ENCODE measurements around the gene ZXDC. TPM values are rescaled to one million over a fixed set of nuclear protein-coding genes. Genes with fewer than 3 reads are reported as not detected.

ZXDC gene
- total RNA-seq, 1 experiment from 2014 or later: 9.6 TPM

DNA sequence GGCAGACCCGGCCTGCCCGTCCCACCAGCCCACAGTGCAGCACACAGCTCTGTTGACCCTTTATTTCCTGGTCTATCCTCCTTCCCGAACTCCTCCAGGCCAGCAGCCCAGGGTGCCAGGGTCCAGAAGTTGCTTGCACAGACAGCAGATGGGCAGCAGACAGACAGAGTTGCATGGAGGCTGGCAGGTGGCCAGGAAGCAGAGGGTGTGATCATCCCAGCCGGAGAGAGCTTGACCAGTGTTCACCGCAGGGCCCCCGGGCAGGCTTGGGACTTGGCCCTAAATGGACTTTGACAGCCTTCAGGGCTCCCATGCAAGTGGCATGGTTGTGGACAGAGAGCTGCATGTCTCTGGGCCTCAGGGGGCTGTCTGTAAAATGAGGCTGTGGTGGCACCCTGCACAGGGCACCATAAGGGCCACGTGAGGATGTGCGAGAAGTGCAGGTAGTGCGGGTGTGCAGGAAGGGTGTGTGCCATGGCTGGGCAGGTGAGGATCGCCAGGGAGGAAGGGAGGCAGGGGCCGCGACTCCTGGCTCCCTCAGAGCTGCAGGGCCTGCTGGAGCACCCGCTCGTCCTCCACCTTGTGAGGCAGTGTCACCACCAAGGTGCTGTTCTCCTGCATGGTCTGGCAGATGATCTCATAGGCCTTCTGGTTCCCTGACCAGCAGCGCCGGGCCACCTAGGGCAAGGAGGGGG, 6.3 kb upstream of the ZXDC start:
- in situ Hi-C loops (cut with HindIII; ENCODE audit: low pct_unique_long_range_greater_than_20kb, low sequenced_read_pairs): no loop called here
- no peak for DNase-seq (ENCODE audit: low read depth)

- in situ Hi-C loops (cut with HindIII; ENCODE audit: low pct_unique_long_range_greater_than_20kb, low sequenced_read_pairs): no loop called here
- DNase-seq (ENCODE audit: low read depth): no peak
These were observed 5.2 kb upstream of the ZXDC start for GRCh38 chr3:126480861-126481260.

DNA sequence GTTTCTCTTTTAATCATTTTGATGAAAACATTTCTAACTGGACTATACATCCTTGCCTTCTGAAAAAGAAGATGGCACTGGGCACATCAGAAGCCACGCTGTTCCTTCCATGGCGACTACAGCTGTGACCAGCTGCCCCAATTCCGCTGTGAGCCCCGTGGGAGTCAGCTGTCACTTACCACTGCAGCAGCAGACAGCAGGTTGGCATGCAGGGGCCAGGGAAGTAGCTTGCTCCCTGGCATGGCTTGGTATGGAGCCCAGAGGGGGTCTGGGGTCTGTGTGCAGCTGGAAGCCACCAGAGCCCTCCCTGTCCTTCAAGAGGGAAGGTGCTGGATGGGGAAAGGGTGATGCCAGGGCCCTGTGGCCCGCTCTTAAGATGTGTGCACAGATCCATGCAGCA, 4.5 kb upstream of the ZXDC start:
- DNase-seq (ENCODE audit: low read depth): no peak
- in situ Hi-C loops (cut with HindIII; ENCODE audit: low pct_unique_long_range_greater_than_20kb, low sequenced_read_pairs): no loop called here

GRCh38 chr3:126479642-126480041, 4.0 kb upstream of the ZXDC start:
- in situ Hi-C loops (cut with HindIII; ENCODE audit: low pct_unique_long_range_greater_than_20kb, low sequenced_read_pairs): no loop called here
- DNase-seq (ENCODE audit: low read depth): no peak

DNA sequence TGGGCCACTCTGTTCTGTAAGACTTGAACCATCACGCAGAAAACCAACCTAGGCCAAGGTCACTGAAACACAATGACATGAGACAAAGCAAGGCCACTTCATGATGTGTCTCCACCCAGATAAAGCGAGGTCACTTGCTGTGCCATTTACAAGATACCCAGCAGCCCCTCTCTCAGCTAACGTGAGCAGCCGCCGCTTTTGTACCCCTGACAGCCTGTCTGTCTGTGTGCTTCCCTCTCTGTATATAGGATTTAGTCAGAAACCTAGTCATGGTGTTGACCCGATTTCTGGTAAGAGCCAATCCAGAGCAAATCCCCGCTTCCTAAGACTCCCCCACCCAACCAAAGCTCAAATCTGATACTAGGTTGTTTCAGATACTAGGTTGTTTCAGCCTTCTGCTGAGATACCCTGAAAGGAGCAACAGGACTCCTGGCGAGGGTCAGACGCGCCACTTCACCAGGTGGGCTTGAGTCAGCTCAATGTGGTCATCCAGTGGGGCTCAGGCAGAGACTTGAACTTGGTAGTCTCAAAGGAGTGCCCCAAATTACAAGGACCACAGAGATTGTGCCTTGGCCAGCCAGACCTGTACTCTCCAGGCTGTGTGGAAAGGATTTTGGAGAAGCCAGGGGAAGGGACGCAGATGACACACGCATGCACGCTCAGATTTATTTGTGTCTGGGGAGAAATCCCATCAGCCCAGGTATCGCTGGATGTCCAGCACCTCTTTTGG, 3.1 kb upstream of the ZXDC start:
- DNase-seq (ENCODE audit: low read depth): no peak
- in situ Hi-C loops (cut with HindIII; ENCODE audit: low pct_unique_long_range_greater_than_20kb, low sequenced_read_pairs): no loop called here

GRCh38 chr3:126477061-126477380, 1.3 kb upstream of the ZXDC start:
- DNase-seq (ENCODE audit: low read depth): no peak
- in situ Hi-C loops (cut with HindIII; ENCODE audit: low pct_unique_long_range_greater_than_20kb, low sequenced_read_pairs): no loop called here

- peak; percentile 54 for DNase-seq (ENCODE audit: low read depth)
- in situ Hi-C loops (cut with HindIII; ENCODE audit: low pct_unique_long_range_greater_than_20kb, low sequenced_read_pairs): no loop called here
These were observed 722 bp upstream of the ZXDC start for GRCh38 chr3:126476166-126477060.

GRCh38 chr3:126474498-126475412, 936 bp downstream of the ZXDC start:
- peak; percentile 38 for DNase-seq (ENCODE audit: low read depth)
- in situ Hi-C loops (cut with HindIII; ENCODE audit: low pct_unique_long_range_greater_than_20kb, low sequenced_read_pairs): no loop called here

GRCh38 chr3:126473292-126474168, 2.2 kb downstream of the ZXDC start:
- in situ Hi-C loops (cut with HindIII; ENCODE audit: low pct_unique_long_range_greater_than_20kb, low sequenced_read_pairs): no loop called here

GRCh38 chr3:126472277-126473006, 3.2 kb downstream of the ZXDC start:
- DNase-seq (ENCODE audit: low read depth): peak; percentile 85
- in situ Hi-C loops (cut with HindIII; ENCODE audit: low pct_unique_long_range_greater_than_20kb, low sequenced_read_pairs): no loop called here

More at GRCh38 chr3:126473292-126474168, 2.2 kb downstream of the ZXDC start:
- DNase-seq (ENCODE audit: low read depth): no peak

GRCh38 chr3:126469479-126469878, 6.2 kb downstream of the ZXDC start:
- no peak for DNase-seq (ENCODE audit: low read depth)
- in situ Hi-C loops (cut with HindIII; ENCODE audit: low pct_unique_long_range_greater_than_20kb, low sequenced_read_pairs): no loop called here

- DNase-seq (ENCODE audit: low read depth): no peak
- in situ Hi-C loops (cut with HindIII; ENCODE audit: low pct_unique_long_range_greater_than_20kb, low sequenced_read_pairs): no loop called here
These were observed 7.4 kb downstream of the ZXDC start for GRCh38 chr3:126468028-126468891.

GRCh38 chr3:126467611-126467955, 8.1 kb downstream of the ZXDC start:
- in situ Hi-C loops (cut with HindIII; ENCODE audit: low pct_unique_long_range_greater_than_20kb, low sequenced_read_pairs): no loop called here
- no peak for DNase-seq (ENCODE audit: low read depth)

DNA sequence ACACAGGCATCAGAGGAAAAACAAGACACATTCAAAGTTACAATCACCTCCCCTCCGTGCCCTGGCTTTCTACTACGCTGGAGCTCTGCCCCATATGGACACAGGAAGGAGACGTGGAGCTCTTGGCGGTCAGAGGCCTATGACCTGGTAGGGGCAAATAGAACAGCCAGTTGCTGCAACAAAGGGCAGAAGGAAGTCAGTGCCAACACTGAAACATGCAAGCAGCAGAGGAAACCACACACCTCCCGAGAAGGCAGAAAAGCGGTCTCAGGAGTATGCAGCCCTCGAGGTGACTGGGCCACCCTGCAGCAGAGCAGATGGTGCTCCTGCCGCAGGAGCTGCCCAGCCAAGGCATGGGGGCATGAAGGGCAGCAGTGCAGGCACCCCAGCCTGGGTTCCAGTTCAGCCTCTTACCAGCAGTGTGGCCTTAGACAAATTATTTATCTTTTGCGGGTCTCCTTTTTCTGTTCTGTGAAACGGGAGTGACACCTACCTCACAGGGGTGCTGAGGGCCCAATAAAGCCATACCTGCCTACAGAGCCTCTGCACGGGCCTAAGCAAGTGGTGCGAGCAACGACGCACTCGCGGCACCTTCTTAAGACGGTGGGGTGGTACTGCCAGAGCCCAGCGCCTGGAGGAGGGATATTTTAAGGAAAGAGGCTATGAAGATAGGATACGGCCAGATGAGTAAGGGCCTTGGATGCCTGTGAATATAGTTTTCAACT, 8.6 kb downstream of the ZXDC start:
- in situ Hi-C loops (cut with HindIII; ENCODE audit: low pct_unique_long_range_greater_than_20kb, low sequenced_read_pairs): no loop called here
- no peak for DNase-seq (ENCODE audit: low read depth)

- in situ Hi-C loops (cut with HindIII; ENCODE audit: low pct_unique_long_range_greater_than_20kb, low sequenced_read_pairs): no loop called here
These were observed 9.7 kb downstream of the ZXDC start for GRCh38 chr3:126465928-126466544.

More at GRCh38 chr3:126465928-126466544, 9.7 kb downstream of the ZXDC start:
- DNase-seq (ENCODE audit: low read depth): no peak
